A673 (cell line): Measurements from ENCODE around the gene VARS2.

Source experiments
- EZH2 ChIP-seq: fragments of 200-600 bp; sonication (generic); IDR thresholded peaks from 2 replicates; pipeline ENCODE4 v1.6.1; 2017; ENCODE audit warnings: borderline replicate concordance, low read depth, mild to moderate bottlenecking, mixed read lengths, antibody characterized with exemption, low read length; ENCODE audit not compliant: poor library complexity, severe bottlenecking
- TF ChIP-seq, protein P1 (sequence below): fragments of 300-800, 200-600 bp; sonication (generic); conservative IDR thresholded peaks from 2 replicates; pipeline ENCODE4 v1.5.1; 2017; ENCODE audit warnings: low read depth, mild to moderate bottlenecking, antibody characterized with exemption, low read length, moderate library complexity, mixed read lengths

DNA sequence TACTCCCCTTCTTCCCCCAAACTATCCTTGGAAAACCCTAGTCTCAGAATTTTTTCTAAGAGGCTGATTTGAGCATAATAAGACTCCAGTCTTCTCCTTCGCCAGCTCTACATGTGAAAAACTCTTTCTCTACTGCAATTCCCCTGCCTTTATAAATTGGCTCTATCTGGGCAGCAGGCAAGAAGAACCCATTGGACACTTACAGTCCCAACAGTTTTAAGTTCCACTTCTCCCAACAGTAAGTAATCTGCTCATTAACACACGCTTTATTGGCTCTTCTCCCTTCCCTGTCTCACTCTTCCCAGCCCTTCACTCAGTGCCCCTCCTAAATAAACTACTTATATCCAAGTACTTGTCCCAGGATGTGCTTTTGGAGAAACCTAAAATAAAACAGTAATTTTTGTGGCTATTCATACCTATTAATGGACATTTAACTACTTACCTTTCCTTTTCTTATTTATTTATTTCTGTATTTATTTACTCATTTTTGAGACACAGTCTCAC lies 40.8 kb upstream of the VARS2 start:
- TF ChIP-seq, protein P1, sequence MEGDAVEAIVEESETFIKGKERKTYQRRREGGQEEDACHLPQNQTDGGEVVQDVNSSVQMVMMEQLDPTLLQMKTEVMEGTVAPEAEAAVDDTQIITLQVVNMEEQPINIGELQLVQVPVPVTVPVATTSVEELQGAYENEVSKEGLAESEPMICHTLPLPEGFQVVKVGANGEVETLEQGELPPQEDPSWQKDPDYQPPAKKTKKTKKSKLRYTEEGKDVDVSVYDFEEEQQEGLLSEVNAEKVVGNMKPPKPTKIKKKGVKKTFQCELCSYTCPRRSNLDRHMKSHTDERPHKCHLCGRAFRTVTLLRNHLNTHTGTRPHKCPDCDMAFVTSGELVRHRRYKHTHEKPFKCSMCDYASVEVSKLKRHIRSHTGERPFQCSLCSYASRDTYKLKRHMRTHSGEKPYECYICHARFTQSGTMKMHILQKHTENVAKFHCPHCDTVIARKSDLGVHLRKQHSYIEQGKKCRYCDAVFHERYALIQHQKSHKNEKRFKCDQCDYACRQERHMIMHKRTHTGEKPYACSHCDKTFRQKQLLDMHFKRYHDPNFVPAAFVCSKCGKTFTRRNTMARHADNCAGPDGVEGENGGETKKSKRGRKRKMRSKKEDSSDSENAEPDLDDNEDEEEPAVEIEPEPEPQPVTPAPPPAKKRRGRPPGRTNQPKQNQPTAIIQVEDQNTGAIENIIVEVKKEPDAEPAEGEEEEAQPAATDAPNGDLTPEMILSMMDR: no peak
- no peak for TF ChIP-seq EZH2
